NCI-H1436 (cell line): ENCODE measurements around the gene TIMM22.

Experiments used
- DNase-seq: peaks from one replicate; lab custom pipeline; 2025; lab: John Stamatoyannopoulos, UW

The TIMM22 gene

GRCh38 chr17:1002771-1003555, 6.0 kb downstream of the TIMM22 start:
- no peak for DNase-seq

- DNase-seq, result no peak
These were observed 6.7 kb downstream of the TIMM22 start for GRCh38 chr17:1003633-1003971.

GRCh38 chr17:1003972-1004768, 7.2 kb downstream of the TIMM22 start:
- DNase-seq, result no peak

- DNase-seq, result no peak
These were observed 7.9 kb downstream of the TIMM22 start for GRCh38 chr17:1004769-1005295.

GRCh38 chr17:1005361-1005946, 8.5 kb downstream of the TIMM22 start:
- peak; percentile 27 for DNase-seq

- no peak for DNase-seq
These were observed 9.1 kb downstream of the TIMM22 start for GRCh38 chr17:1006054-1006453.

GRCh38 chr17:1007310-1008007, 10.5 kb downstream of the TIMM22 start:
- DNase-seq, result no peak

- no peak for DNase-seq
These were observed 11.3 kb downstream of the TIMM22 start for GRCh38 chr17:1008008-1008761.

- no peak for DNase-seq
These were observed 12.5 kb downstream of the TIMM22 start for GRCh38 chr17:1009229-1010085.

GRCh38 chr17:1010086-1010450, 13.1 kb downstream of the TIMM22 start:
- DNase-seq, result no peak

- DNase-seq, result no peak
These were observed 13.7 kb downstream of the TIMM22 start for GRCh38 chr17:1010586-1010985.

- DNase-seq, result no peak
These were observed 14.2 kb downstream of the TIMM22 start for GRCh38 chr17:1011138-1011537.

GRCh38 chr17:1011760-1012735, 15.1 kb downstream of the TIMM22 start:
- DNase-seq, result no peak

- no peak for DNase-seq
These were observed 16.1 kb downstream of the TIMM22 start for GRCh38 chr17:1012823-1013728.

- DNase-seq, result no peak
These were observed 16.8 kb downstream of the TIMM22 start for GRCh38 chr17:1013729-1014090.

- no peak for DNase-seq
These were observed 21.6 kb downstream of the TIMM22 start for GRCh38 chr17:1018547-1018946.

- no peak for DNase-seq
These were observed 22.5 kb downstream of the TIMM22 start for GRCh38 chr17:1019451-1019850.

- no peak for DNase-seq
These were observed 24.2 kb downstream of the TIMM22 start for GRCh38 chr17:1021147-1021546.
